GM12878 (cell line): ENCODE data around the gene ULK4. TPM values are rescaled to one million over a fixed set of nuclear protein-coding genes. Genes with fewer than 3 reads are reported as not detected.

Experiments used
- ATAC-seq: fragments of 200-7000 bp; cut with Tn5 transposase; 3 replicates; pipeline ENCODE4 v1.9.1; 2020; ENCODE audit warnings: mild to moderate bottlenecking, moderate library complexity
- BruUV-seq: library from RNA; stranded (reverse); fragments of 400-500 nt; replicated peaks from 2 replicates; lab custom pipeline; 2021; lab: Mats Ljungman, UMichigan
- CTCF ChIA-PET: fragments of 300-600 bp; sonication (Branson Sonifier 250); formaldehyde crosslinking; extraction: SDS; loops from one replicate; lab custom pipeline; 2021; ENCODE audit warnings: inconsistent platforms; lab: Yijun Ruan, JAX
- POLR2A ChIA-PET: fragments of 350-600 bp; formaldehyde crosslinking; extraction: SDS; loops from one replicate; lab custom pipeline; 2021; ENCODE audit warnings: inconsistent platforms; lab: Charles Lee
- RAD21 ChIA-PET: fragments of 300-600 bp; sonication (Branson Sonifier 250); formaldehyde crosslinking; loops from one replicate; lab custom pipeline; 2023; ENCODE audit warnings: antibody characterized with exemption; ENCODE audit not compliant: unreplicated experiment; lab: Charles Lee
- SMC1A ChIA-PET: fragments of 300-600 bp; sonication (Branson Sonifier 250); formaldehyde crosslinking; loops from one replicate; lab custom pipeline; 2023; ENCODE audit not compliant: unreplicated experiment, uncharacterized antibody; lab: Charles Lee
- DNase-seq: peaks from one replicate; pipeline ENCODE4 v3.0.0-alpha.2; 2011; ENCODE audit warnings: low read depth, low spot score
- FAIRE-seq: peaks from 3 replicates; lab custom pipeline; 2011; peaks lifted over from hg19 to GRCh38; lab: Jason Lieb, UNC
- H2AFZ ChIP-seq: 2 replicates; pipeline ENCODE4 v1.6.0; 2011; ENCODE audit warnings: low read depth, low read length, control low read depth; ENCODE audit not compliant: control insufficient read depth
- H3K27ac ChIP-seq: 2 replicates; pipeline ENCODE4 v1.5.1; 2011; ENCODE audit warnings: control low read depth; ENCODE audit not compliant: control insufficient read depth, insufficient read depth
- H3K27me3 ChIP-seq, 2 experiments: replicated peaks in 1 of 2; 2 replicates each; pipeline versions ENCODE4 v1.6.0 to v1.6.1; 2011; ENCODE audit warnings: low read length in 1 of 2; ENCODE audit not compliant: control insufficient read depth in 2 of 2, insufficient read depth in 2 of 2
- H3K36me3 ChIP-seq, 2 experiments: 2 replicates each; pipeline ENCODE4 v1.5.1; 2011; ENCODE audit warnings: low read length in 1 of 2; ENCODE audit not compliant: control insufficient read depth in 2 of 2, insufficient read depth in 2 of 2
- H3K4me1 ChIP-seq: 2 replicates; pipeline ENCODE4 v1.6.1; 2011; ENCODE audit warnings: mild to moderate bottlenecking, low read length, moderate library complexity, mixed read lengths; ENCODE audit not compliant: control insufficient read depth, insufficient read depth
- H3K4me2 ChIP-seq: 2 replicates; pipeline ENCODE4 v1.6.0; 2011; ENCODE audit warnings: control low read depth; ENCODE audit not compliant: control insufficient read depth, insufficient read depth
- H3K4me3 ChIP-seq: fragments of 200-600 bp; sonication (generic); 2 replicates; pipeline ENCODE4 v1.5.1; 2016
- H3K79me2 ChIP-seq: 2 replicates; pipeline ENCODE4 v1.6.0; 2011; ENCODE audit warnings: low read length; ENCODE audit not compliant: control insufficient read depth, insufficient read depth
- H3K9ac ChIP-seq: 2 replicates; pipeline ENCODE4 v1.8.0; 2011; ENCODE audit warnings: low read length, control low read depth, mixed read lengths; ENCODE audit not compliant: control insufficient read depth, insufficient read depth
- H3K9me3 ChIP-seq: replicated peaks from 3 replicates; pipeline ENCODE4 v1.5.1; 2011; ENCODE audit warnings: mild to moderate bottlenecking, low read length; ENCODE audit not compliant: control insufficient read depth, insufficient read depth
- H4K20me1 ChIP-seq: 2 replicates; pipeline ENCODE4 v1.6.0; 2011; ENCODE audit not compliant: control insufficient read depth, insufficient read depth
- E2F4 ChIP-seq: IDR thresholded peaks from 2 replicates; pipeline ENCODE4 v1.6.1; 2012; ENCODE audit warnings: low read depth, low read length, improper control_type of control experiment
- IKZF2 ChIP-seq, 2 experiments: fragments of 450-650 bp; IDR thresholded peaks; 2 replicates each; pipeline ENCODE4 v1.6.1; 2017; ENCODE audit warnings: mild to moderate bottlenecking in 2 of 2, moderate library complexity in 2 of 2
- NRF1 ChIP-seq: conservative IDR thresholded peaks from 2 replicates; pipeline ENCODE4 v1.6.1; 2011; ENCODE audit warnings: mild to moderate bottlenecking, low read depth, low read length, improper control_type of control experiment
- SIN3A ChIP-seq: IDR thresholded peaks from 2 replicates; pipeline ENCODE4 v1.6.1; 2012; ENCODE audit warnings: low read depth, low read length, improper control_type of control experiment
- SIX5 ChIP-seq: IDR thresholded peaks from 2 replicates; pipeline ENCODE4 v1.6.1; 2011; ENCODE audit warnings: mild to moderate bottlenecking, low read depth, low read length, moderate library complexity; ENCODE audit not compliant: severe bottlenecking
- YBX1 ChIP-seq: fragments of 450-650 bp; IDR thresholded peaks from 2 replicates; pipeline ENCODE4 v1.6.1; 2016; ENCODE audit warnings: antibody characterized with exemption
- WGBS: methylation state at CpG from one replicate; pipeline ENCODE4 v1.1.6; 2016; ENCODE audit warnings: low lambda C conversion rate; ENCODE audit not compliant: insufficient replicate concordance, insufficient coverage; ENCODE audit errors: missing lambda C conversion rate; 5-methylcytosine and 5-hydroxymethylcytosine counted together
- in situ Hi-C: fragments of 300-500 bp; cut with MboI; formaldehyde crosslinking; loops from 9 replicates; pipeline ENCODE4 v1.14.3; 2018; ENCODE audit warnings: mixed read lengths
- intact Hi-C: fragments of 100-400 bp; cut with micrococcal nuclease; formaldehyde crosslinking; loops from one replicate; pipeline ENCODE4 v1.14.2; 2022; ENCODE audit not compliant: unreplicated experiment
- polyA plus RNA-seq, 11 experiments: library from polyadenylated mRNA; depleted of rRNA in 4 of 11; unstranded in 6 of 11; stranded (reverse) in 5 of 11; fragments of >200 nt; fragmentation: Nextera tagmentation in 4 of 11; fragmentation: Illumina TruSeq in 1 of 11; extraction: Ambion mirVana in 4 of 11; extraction: Trizol in 1 of 11; gene quantifications; 1 replicate in 1 of 11; 2 replicates in 10 of 11; pipeline versions ENCODE4 v1.2.1 to v1.2.3, GENCODE V29; 2011 to 2016; ENCODE audit warnings: inconsistent platforms in 2 of 11, missing spikeins in 2 of 11, low read depth in 1 of 11
- total RNA-seq, 4 experiments: library from RNA; depleted of rRNA in 3 of 4; stranded (reverse); fragments of >200 nt in 3 of 4; fragmentation: Illumina TruSeq in 1 of 4; extraction: Trizol in 1 of 4; gene quantifications; 2 replicates each; pipeline versions ENCODE4 v1.2.1 to v1.2.3, GENCODE V29; 2013 to 2021

Gene ULK4
- total and polyA plus RNA-seq, 10 of the 15 experiments (the other 5 are each of a cell fraction or from before 2014, with no cell fraction given) = 3.5 to 7.6 (median 6.3) TPM

GRCh38 chr3:41715376-41715775 lies 246.5 kb downstream of the ULK4 start:
- FAIRE-seq = no peak
- H4K20me1 ChIP-seq = no peaks in the 10 kb centered on the region
- no peak overlapping the region for H2AFZ ChIP-seq
- in situ Hi-C loops (no loop called here), intact Hi-C loops (no loop called here)
- no peak overlapping the region for H3K4me2 ChIP-seq
- CTCF ChIA-PET = interaction anchor here (1.2 kb wide), 1 partner anchor 10 kb away, joined by 3 read pairs; no protein-coding TSS in a partner anchor
- no peaks in the 10 kb centered on the region for H3K27me3 ChIP-seq
- no peak overlapping the region for H3K4me3 ChIP-seq
- no peak overlapping the region for H3K27ac ChIP-seq
- no peak for TF ChIP-seq SIX5
- H3K79me2 ChIP-seq = no peaks in the 10 kb centered on the region
- SMC1A ChIA-PET = interaction anchor here (0.9 kb wide), 1 partner anchor 17 kb away, joined by 3 read pairs; no protein-coding TSS in a partner anchor
- no TSS peak for BruUV-seq
- no peak for ATAC-seq
- POLR2A ChIA-PET = no interaction called here
- 90% methylated on average over 3 of the region's 3 CpGs for WGBS
- no peaks in the 10 kb centered on the region for H3K4me1 ChIP-seq
- no peaks in the 10 kb centered on the region for H3K36me3 ChIP-seq
- no peaks in the 10 kb centered on the region for H3K9me3 ChIP-seq
- DNase-seq = no peak
- H3K9ac ChIP-seq = no peak overlapping the region
- RAD21 ChIA-PET = no interaction called here

- ChIA-PET CTCF (interaction anchor here (0.9 to 1.7 kb wide), 2 partner anchors 9 kb away, joined by 3 to 4 read pairs; no protein-coding TSS in a partner anchor), SMC1A (interaction anchor here (1.0 to 1.4 kb wide), 2 partner anchors 8 to 10 kb away, joined by 3 to 5 read pairs; no protein-coding TSS in a partner anchor), RAD21 (no interaction called here), POLR2A (no interaction called here)
- intact Hi-C loops (no loop called here), in situ Hi-C loops (no loop called here)
- DNase-seq (peak; percentile 2), ATAC-seq (peak; percentile 52; the same call in 2 of the 3 replicates), FAIRE-seq (no peak)
- Histone ChIP-seq H4K20me1 (no peaks in the 10 kb centered on the region), H3K36me3 (no peaks in the 10 kb centered on the region), H3K4me3 (no peak overlapping the region), H3K4me2 (no peak overlapping the region), H2AFZ (no peak overlapping the region), H3K4me1 (no peaks in the 10 kb centered on the region), H3K27me3 (no peaks in the 10 kb centered on the region), H3K9me3 (no peaks in the 10 kb centered on the region), H3K27ac (no peak overlapping the region), H3K79me2 (no peaks in the 10 kb centered on the region), H3K9ac (no peak overlapping the region)
- TF ChIP-seq IKZF2 (IDR thresholded peaks at IDR 0.05) (0 out of 4 replicates have a peak, but pooled peaks of 1 of the 2 experiments have one; percentile 12), NRF1 (no peak), YBX1 (no peak), E2F4 (no peak), SIN3A (no peak)
- no TSS peak for BruUV-seq
Measured at GRCh38 chr3:41711651-41712050, 250.3 kb downstream of the ULK4 start.
